Activated effector memory CD4-positive, alpha-beta T cell treated with anti-CD3 and anti-CD28 coated beads, Interleukin-2, amount 50 U/mL, for 16 hours (primary cell): ENCODE data around the gene ZNF804A.
"Not testable (repeated sequence)": the region's sequence is repeated elsewhere in the genome, so short reads cannot be mapped to it uniquely, and the experiment has no call there.

Source experiments
- DNase-seq: peaks from one replicate; pipeline ENCODE4 v3.0.0-alpha.2; 2020

Gene ZNF804A

DNA sequence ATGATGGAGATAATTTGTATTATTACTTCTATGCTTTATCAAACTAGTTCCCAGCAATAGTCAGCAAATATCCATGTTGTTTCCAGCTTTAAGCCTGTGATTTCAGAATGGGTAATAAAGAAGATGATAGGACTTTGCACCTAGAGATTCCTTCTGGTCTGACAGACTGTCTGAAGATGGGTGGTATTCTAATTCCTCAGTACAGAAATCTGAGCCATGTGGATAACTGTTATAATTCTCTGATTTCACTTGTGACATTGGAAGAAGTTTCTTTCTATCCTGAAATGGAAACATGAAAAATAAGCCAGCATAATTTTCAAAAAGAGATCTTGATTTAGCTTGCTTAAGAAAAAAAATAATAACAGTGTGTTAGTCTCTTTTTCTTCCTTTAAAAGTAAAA is 130.1 kb downstream of the ZNF804A start:
- no peak for DNase-seq

GRCh38 chr2:184729581-184729980 is 131.3 kb downstream of the ZNF804A start:
- no peak for DNase-seq

DNA sequence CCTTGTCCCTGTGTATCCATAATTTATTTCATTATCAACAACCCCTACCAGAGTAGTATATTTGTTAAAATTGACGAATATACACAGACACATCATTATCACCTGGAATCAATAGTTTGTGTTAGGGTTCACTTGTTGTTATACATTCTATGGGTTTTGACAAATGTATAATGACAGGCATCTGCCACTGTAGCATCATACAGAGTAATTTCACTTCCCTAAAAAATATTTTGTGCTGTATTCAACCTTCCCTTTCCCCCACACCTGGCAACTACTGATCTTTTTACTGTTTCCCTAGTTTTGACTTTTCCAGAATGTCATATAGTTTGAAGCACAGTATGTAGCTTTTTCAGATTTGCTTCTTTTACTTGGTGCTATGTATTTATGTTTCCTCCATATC is 132.0 kb downstream of the ZNF804A start:
- DNase-seq = no peak

DNA sequence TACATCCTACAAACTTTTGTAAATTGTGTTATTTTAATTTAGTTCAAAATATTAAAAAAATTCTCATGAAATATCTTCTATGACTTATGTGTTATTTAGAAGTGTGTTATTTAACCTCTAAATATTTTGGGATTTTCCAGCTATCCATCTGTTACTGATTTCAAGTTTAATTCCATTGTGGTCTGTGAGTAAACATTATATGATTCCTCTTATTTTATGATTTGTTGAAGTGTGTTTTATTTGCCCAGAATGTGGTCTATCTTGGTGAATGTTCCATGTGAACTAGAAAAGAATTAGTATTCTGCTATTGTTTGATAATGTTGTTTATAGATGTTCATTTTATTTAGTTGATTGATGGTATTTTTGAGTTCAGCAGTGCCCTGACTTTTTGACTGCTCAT is 136.0 kb downstream of the ZNF804A start:
- DNase-seq = no peak

DNA sequence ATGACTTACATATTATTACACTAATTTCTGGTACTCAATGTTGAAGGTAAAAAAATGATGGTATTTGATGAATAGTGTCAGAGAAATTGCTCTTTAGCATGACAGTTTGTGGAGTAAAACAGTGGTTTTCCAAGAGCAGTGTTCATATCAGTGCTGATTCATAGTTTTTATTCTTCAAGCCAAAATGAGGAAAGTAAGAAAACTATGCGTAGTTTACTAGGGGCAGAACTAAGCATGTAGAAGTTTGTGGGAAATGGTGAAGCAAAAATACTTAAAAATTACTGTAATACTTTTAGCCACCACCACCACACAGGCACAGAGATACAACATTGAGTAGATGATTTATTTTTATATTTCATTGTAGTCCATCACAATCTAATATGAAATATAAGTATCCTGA is 137.3 kb downstream of the ZNF804A start:
- no peak for DNase-seq

GRCh38 chr2:184743096-184743495 is 144.8 kb downstream of the ZNF804A start:
- DNase-seq = no peak

DNA sequence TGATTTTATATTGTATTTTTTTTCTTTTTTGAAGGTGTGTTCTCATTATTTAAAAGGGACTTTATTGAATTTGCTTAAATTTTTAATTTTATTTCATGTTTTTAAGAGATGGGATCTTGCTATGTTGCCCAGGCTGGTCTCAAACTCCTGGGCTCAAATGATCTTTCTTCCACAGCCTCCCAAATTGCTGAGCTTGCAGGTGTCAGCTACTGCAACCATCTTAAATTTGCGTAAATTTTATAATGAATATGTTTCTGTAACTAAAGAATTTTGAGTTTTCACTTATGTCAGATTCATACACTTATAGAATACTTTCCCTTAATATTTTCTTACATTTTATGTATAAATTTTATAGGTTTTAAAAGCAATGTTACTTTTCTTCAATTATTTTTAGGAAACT is 157.8 kb downstream of the ZNF804A start:
- no peak for DNase-seq

- DNase-seq = no peak
These were observed 158.6 kb downstream of the ZNF804A start for GRCh38 chr2:184756885-184757284.

DNA sequence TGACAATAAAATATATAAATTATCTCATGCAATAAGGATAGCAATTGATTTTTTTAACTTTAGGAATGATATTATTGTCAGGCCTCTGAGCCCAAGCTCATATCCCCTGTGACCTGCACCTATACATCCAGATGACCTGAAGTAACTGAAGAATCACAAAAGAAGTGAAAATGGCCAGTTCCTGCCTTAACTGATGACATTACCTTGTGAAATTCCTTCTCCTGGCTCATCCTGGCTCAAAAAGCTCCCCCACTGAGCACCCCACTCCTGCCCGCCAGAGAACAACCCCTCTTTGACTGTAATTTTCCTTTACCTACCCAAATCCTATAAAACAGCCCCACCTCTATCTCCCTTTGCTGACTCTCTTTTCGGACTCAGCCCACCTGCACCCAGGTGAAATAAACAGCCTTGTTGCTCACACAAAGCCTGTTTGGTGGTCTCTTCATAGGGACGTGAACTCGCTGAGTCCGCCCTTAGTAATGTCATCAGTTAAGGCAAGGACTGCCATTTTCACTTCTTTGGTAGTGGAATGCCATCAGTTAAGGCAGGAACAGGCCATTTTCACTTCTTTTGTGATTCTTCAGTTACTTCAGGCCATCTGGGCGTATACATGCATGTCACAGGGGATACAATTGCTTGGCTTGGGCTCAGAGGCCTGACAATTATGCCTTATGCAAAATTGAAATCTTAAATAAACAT is 161.4 kb downstream of the ZNF804A start:
- DNase-seq = not testable (repeated sequence)

GRCh38 chr2:184760931-184761330 is 162.6 kb downstream of the ZNF804A start:
- DNase-seq = no peak

- DNase-seq = no peak
These were observed 167.0 kb downstream of the ZNF804A start for GRCh38 chr2:184765112-184765895.

DNA sequence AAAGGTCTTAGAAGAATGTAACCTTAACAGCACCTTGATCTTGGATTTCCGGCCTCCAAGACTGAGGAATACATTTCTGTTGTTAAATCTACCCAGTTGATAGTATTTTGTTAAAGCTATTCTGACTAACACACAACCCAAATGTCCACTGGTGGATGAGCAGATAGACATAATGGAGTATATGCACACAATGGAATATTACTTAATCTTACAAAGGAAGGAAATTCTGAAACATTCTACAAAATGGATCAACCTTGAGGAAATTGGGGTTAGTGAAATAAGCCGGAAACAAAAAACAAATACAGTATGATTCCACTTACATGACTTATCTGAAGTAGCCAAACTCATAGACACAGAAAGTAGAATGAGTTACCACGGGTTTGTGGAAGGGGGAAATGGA is 168.7 kb downstream of the ZNF804A start:
- no peak for DNase-seq

DNA sequence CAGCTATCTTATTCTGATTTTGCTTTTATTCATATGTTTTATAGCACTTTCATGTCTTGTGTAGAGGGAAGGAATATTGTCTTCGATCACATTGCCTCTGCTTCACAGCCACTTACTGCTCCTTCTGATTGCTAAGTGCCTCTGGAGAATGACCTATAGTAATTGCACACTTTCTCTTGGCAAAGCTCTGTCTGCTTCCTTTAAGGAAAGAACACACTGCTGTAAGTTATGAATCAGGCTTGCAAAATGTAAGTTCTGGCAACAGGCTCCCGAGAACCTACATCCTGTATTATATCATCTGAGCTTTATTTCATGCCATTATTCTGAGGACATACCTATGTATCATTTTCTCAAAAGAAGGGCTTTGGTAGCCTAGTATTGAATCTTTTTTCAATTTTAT is 170.7 kb downstream of the ZNF804A start:
- DNase-seq = no peak

GRCh38 chr2:184769686-184770085 is 171.4 kb downstream of the ZNF804A start:
- DNase-seq = no peak

GRCh38 chr2:184779777-184780176 is 181.4 kb downstream of the ZNF804A start:
- no peak for DNase-seq

GRCh38 chr2:184780384-184780783 is 182.1 kb downstream of the ZNF804A start:
- DNase-seq = no peak

DNA sequence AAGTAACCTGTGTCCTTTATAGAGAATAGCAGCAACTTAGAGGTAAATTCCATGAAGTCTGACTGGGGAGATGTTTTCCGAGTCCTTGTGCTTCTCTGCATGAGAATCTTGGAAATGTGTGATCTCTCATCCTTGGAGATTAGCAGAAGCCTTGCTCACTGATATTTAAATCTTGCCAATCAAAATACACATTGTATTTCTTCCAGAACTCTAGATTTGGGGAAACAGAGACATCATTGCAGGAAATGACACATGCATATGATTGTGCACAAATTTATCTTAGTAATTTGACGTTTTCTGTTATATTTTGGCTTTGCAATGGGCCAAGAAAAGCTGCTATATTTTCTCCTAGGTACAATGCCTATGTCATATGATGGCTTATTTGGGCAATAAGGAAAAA is 182.6 kb downstream of the ZNF804A start:
- no peak for DNase-seq

DNA sequence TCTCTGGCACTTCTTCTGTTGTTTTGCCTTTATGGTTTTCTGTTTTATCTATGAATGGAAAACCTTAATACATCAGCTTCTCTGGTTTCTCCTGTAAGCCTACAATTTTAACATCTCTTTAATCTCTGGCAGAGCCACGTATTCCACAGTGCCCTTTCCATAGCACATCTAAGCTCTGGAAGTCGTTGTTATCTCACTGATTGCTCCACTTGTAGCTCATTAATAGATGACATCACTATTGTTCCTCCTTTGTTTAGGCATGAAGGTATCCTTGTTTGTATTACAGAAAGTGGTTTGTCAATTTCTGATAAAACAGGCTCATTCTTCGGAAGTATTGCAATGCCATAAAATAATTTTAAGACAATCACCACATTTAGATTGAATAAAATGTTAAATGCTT is 185.2 kb downstream of the ZNF804A start:
- DNase-seq = no peak

DNA sequence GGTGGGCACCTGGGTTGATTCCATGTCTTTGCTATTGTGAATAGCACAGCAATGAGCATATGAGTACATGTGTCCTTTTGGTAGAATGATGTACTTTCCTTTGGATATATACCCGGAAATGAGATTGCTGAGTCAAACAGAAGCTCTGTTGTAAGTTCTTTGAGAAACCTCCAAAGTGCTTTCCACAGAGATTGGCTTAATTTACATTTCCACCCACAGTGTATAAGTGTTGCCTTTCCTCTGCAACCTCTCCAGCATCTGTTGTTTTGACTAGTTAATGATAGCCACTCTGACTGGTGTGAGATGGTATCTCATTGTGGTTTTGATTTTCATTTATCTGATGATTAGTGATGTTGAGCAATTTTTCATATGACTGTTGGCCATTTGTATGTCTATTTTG is 194.8 kb downstream of the ZNF804A start:
- no peak for DNase-seq

DNA sequence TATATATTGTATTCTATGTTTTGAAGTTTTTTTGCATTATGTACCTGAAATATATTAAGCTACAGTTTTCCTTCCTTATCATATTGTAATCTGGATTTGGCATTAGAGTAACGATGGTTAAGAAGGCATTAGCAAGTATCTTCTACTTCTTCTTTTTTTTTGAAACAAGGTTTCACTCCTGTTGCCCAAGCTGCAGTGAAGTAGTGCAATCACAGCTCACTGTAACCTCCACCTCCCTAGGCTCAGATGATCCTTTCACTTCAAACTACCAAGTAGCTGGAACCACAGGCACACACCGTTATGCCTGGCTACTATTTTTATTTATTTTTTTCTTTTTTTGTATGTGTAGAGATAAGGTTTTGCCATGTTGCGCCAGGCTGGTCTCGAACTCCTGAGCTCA is 201.1 kb downstream of the ZNF804A start:
- DNase-seq = no peak

GRCh38 chr2:184814421-184814820 is 216.1 kb downstream of the ZNF804A start:
- DNase-seq = no peak

DNA sequence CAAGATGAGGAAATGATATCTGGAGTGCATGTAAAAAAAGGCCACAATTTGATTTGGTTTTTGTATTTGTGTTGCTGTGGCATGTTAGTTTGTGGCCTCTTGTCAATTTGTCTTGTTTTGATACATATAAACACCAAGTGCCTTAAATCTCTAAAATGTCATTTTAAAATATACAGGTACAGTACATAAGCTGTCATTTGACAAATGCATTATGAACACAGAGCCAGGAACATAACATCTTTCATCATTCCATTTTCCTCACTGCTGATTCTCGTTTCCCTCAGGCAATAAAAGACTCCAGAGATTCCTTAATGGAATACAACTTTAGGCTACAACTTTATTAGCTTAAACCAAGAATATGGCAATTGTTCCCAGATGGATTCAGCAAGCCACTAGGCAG is 217.5 kb downstream of the ZNF804A start:
- DNase-seq = no peak

- no peak for DNase-seq
These were observed 226.3 kb downstream of the ZNF804A start for GRCh38 chr2:184824597-184824996.

- DNase-seq = no peak
These were observed 232.2 kb downstream of the ZNF804A start for GRCh38 chr2:184830531-184830930.
